ENCODE measurements around the gene PHACTR3.

- TF ChIP-seq POLR2AphosphoS5 (IDR thresholded peaks at IDR 0.05) (no peak), CTCF (IDR thresholded peaks at IDR 0.05) (no peak)
These were observed 172.4 kb downstream of the PHACTR3 start for GRCh38 chr20:59776626-59777330.
